Type B pancreatic cell (in vitro differentiated cells): ENCODE data around the gene TNS3. TPM values are rescaled to one million over a fixed set of nuclear protein-coding genes. Genes with fewer than 3 reads are reported as not detected.
A peak's percentile ranks its signal among the peaks of the same experiment; 100 is the strongest.
"Not testable (repeated sequence)": the region's sequence is repeated elsewhere in the genome, so short reads cannot be mapped to it uniquely, and the experiment has no call there.

Experiments used
- DNase-seq: peaks from one replicate; pipeline ENCODE4 v3.0.0; 2021; ENCODE audit warnings: mixed read lengths; ENCODE audit not compliant: unreplicated experiment; ENCODE audit errors: extremely low spot score
- H3K27ac Mint-ChIP-seq: 2 replicates; pipeline ENCODE4 v1.8.0; 2021; ENCODE audit warnings: mild to moderate bottlenecking, mixed read lengths
- H3K27me3 Mint-ChIP-seq: 2 replicates; pipeline ENCODE4 v1.8.0; 2021; ENCODE audit warnings: mixed read lengths
- H3K36me3 Mint-ChIP-seq: 2 replicates; pipeline ENCODE4 v1.8.0; 2021; ENCODE audit warnings: mixed read lengths
- H3K4me1 Mint-ChIP-seq: one replicate; pipeline ENCODE4 v1.8.0; 2021; ENCODE audit warnings: mixed read lengths; ENCODE audit not compliant: unreplicated experiment
- H3K4me3 Mint-ChIP-seq: 2 replicates; pipeline ENCODE4 v1.8.0; 2021; ENCODE audit warnings: mild to moderate bottlenecking, mixed read lengths
- H3K9me3 Mint-ChIP-seq: 2 replicates; pipeline ENCODE4 v1.8.0; 2021; ENCODE audit warnings: mixed read lengths
- CTCF ChIP-seq: fragments of 200-600 bp; sonication (generic); conservative IDR thresholded peaks from 2 replicates; pipeline ENCODE4 v1.5.0; 2021; ENCODE audit warnings: antibody characterized with exemption, mild to moderate bottlenecking
- total RNA-seq: library from RNA; stranded (reverse); gene quantifications from 2 replicates; pipeline ENCODE4 v1.2.1, GENCODE V29; 2021; ENCODE audit warnings: low replicate concordance

TNS3 gene
- total RNA-seq, 1 donor from 2014 or later, result 138 TPM

GRCh38 chr7:47262881-47263280 is 319.0 kb downstream of the TNS3 start:
- Mint-ChIP-seq H3K4me3 (no peak overlapping the region), H3K27ac (no peak overlapping the region), H3K27me3 (no peaks in the 10 kb centered on the region), H3K9me3 (no peaks in the 10 kb centered on the region), H3K4me1 (peaks cover 12% of the 10 kb centered on the region), H3K36me3 (peaks cover 7% of the 10 kb centered on the region)
- TF ChIP-seq CTCF, result no peak
- no peak for DNase-seq

- H3K36me3 Mint-ChIP-seq, H3K27me3 Mint-ChIP-seq, H3K4me3 Mint-ChIP-seq, H3K27ac Mint-ChIP-seq, H3K9me3 Mint-ChIP-seq, DNase-seq: not testable (repeated sequence)
- H3K4me1 Mint-ChIP-seq, result peaks cover 12% of the 10 kb centered on the region
Measured at GRCh38 chr7:47262160-47262559, 319.8 kb downstream of the TNS3 start.

GRCh38 chr7:47260270-47260669 is 321.6 kb downstream of the TNS3 start:
- peaks cover 4% of the 10 kb centered on the region for H3K36me3 Mint-ChIP-seq
- DNase-seq, result no peak
- TF ChIP-seq CTCF, result no peak
- H3K4me3 Mint-ChIP-seq, result no peak overlapping the region
- no peak overlapping the region for H3K27ac Mint-ChIP-seq
- no peaks in the 10 kb centered on the region for H3K9me3 Mint-ChIP-seq
- peaks cover 3% of the 10 kb centered on the region for H3K27me3 Mint-ChIP-seq
- peaks cover 10% of the 10 kb centered on the region for H3K4me1 Mint-ChIP-seq

GRCh38 chr7:47259682-47260081 is 322.2 kb downstream of the TNS3 start:
- H3K27ac Mint-ChIP-seq, result no peak overlapping the region
- H3K4me3 Mint-ChIP-seq, result no peak overlapping the region
- peaks cover 3% of the 10 kb centered on the region for H3K27me3 Mint-ChIP-seq
- H3K4me1 Mint-ChIP-seq, result peaks cover 10% of the 10 kb centered on the region
- no peak for DNase-seq
- no peaks in the 10 kb centered on the region for H3K9me3 Mint-ChIP-seq
- TF ChIP-seq CTCF, result no peak
- peaks cover 4% of the 10 kb centered on the region for H3K36me3 Mint-ChIP-seq

- Mint-ChIP-seq H3K36me3 (peaks cover 4% of the 10 kb centered on the region), H3K27me3 (peaks cover 3% of the 10 kb centered on the region), H3K4me3 (no peak overlapping the region), H3K9me3 (no peaks in the 10 kb centered on the region), H3K4me1 (peaks cover 11% of the 10 kb centered on the region), H3K27ac (no peak overlapping the region)
- no peak for DNase-seq
- no peak for TF ChIP-seq CTCF
Measured at GRCh38 chr7:47258798-47259197, 323.1 kb downstream of the TNS3 start.

GRCh38 chr7:47256016-47256415 is 325.9 kb downstream of the TNS3 start:
- H3K27ac Mint-ChIP-seq, result no peak overlapping the region

More at GRCh38 chr7:47256016-47256415, 325.9 kb downstream of the TNS3 start:
- Mint-ChIP-seq H3K36me3 (peaks cover 8% of the 10 kb centered on the region), H3K27me3 (peaks cover 3% of the 10 kb centered on the region), H3K9me3 (peaks cover 3% of the 10 kb centered on the region), H3K4me3 (peak overlapping the region; percentile 83), H3K4me1 (peaks cover 18% of the 10 kb centered on the region)
- DNase-seq, result no peak
- no peak for TF ChIP-seq CTCF
